B cell (primary cell): ENCODE data around the gene RASSF4. TPM values are rescaled to one million over a fixed set of nuclear protein-coding genes. Genes with fewer than 3 reads are reported as not detected.

Source experiments
- ATAC-seq: fragments of 200-7000 bp; cut with Tn5 transposase; one replicate; pipeline ENCODE4 v1.10.0; 2021; ENCODE audit warnings: low read depth, mild to moderate bottlenecking, moderate number of reproducible peaks, moderate library complexity
- CTCF ChIA-PET: fragments of 350-600 bp; sonication (Branson Sonifier 250); formaldehyde crosslinking; loops from one replicate; lab custom pipeline; 2021; ENCODE audit warnings: antibody characterized with exemption, inconsistent platforms; lab: Charles Lee
- POLR2A ChIA-PET: fragments of 350-600 bp; sonication (Branson Sonifier 250); formaldehyde crosslinking; loops from one replicate; lab custom pipeline; 2021; ENCODE audit warnings: antibody characterized with exemption; lab: Charles Lee
- DNase-seq: peaks from one replicate; pipeline ENCODE4 v3.0.0; 2013
- H2AFZ ChIP-seq: 2 replicates; pipeline ENCODE4 v1.6.1; 2012; ENCODE audit warnings: mild to moderate bottlenecking, low read depth, low read length; ENCODE audit not compliant: insufficient read depth, poor library complexity, severe bottlenecking
- H3K27ac ChIP-seq, 2 donors: 1 replicate in 1 of 2; 2 replicates in 1 of 2; pipeline ENCODE4 v1.5.1; 2012 to 2013; ENCODE audit warnings: low read length in 2 of 2, mild to moderate bottlenecking in 2 of 2, moderate library complexity in 1 of 2
- H3K27me3 ChIP-seq, 4 experiments: fragments of 200-600 bp in 1 of 4; sonication (generic) in 1 of 4; replicated peaks in 1 of 4; 1 replicate in 2 of 4; 2 replicates in 2 of 4; pipeline versions ENCODE4 v1.6.1 to v1.7.0; 2013 to 2016; ENCODE audit warnings: low read length in 3 of 4, mild to moderate bottlenecking in 2 of 4, mixed read lengths in 1 of 4, moderate library complexity in 1 of 4; ENCODE audit not compliant: insufficient read depth in 4 of 4, control insufficient read depth in 3 of 4; ENCODE audit errors: control extremely low read depth in 1 of 4
- H3K36me3 ChIP-seq, 2 experiments: replicated peaks in 1 of 2; 1 replicate in 1 of 2; 2 replicates in 1 of 2; pipeline versions ENCODE4 v1.6.1 to v1.7.1; 2013; ENCODE audit warnings: low read length in 1 of 2; ENCODE audit not compliant: insufficient read depth in 2 of 2, control insufficient read depth in 1 of 2; ENCODE audit errors: control extremely low read depth in 1 of 2, extremely low read depth in 1 of 2
- H3K4me1 ChIP-seq, 2 donors: fragments of 200-600 bp in 1 of 2; sonication (generic) in 1 of 2; 1 replicate in 1 of 2; 2 replicates in 1 of 2; pipeline versions ENCODE4 v1.5.1 to v1.6.1; 2013 to 2017; ENCODE audit warnings: low read length in 2 of 2; ENCODE audit not compliant: control insufficient read depth in 2 of 2, insufficient read depth in 2 of 2
- H3K4me2 ChIP-seq: replicated peaks from 2 replicates; pipeline ENCODE3; 2012; ENCODE audit warnings: mild to moderate bottlenecking, low read depth, low read length; ENCODE audit not compliant: poor library complexity, severe bottlenecking
- H3K4me3 ChIP-seq, 5 experiments: fragments of 200-600 bp in 1 of 5; sonication (generic) in 1 of 5; 1 replicate in 3 of 5; 2 replicates in 2 of 5; pipeline versions ENCODE4 v1.5.1 to v1.7.0; 2011 to 2016; ENCODE audit warnings: low read length in 4 of 5, mild to moderate bottlenecking in 4 of 5, low read depth in 2 of 5, control low read depth in 1 of 5, moderate library complexity in 1 of 5; ENCODE audit not compliant: insufficient read depth in 1 of 5; ENCODE audit errors: control extremely low read depth in 1 of 5, extremely low read depth in 1 of 5
- H3K79me2 ChIP-seq: fragments of 200-600 bp; sonication (generic); one replicate; pipeline ENCODE4 v1.6.0; 2016; ENCODE audit warnings: low read length; ENCODE audit not compliant: control insufficient read depth, insufficient read depth
- H3K9ac ChIP-seq: fragments of 200-600 bp; sonication (generic); 2 replicates; pipeline ENCODE4 v1.6.1; 2017; ENCODE audit warnings: mild to moderate bottlenecking, low read length, moderate library complexity
- H3K9me3 ChIP-seq, 3 donors: one replicate each; pipeline versions ENCODE4 v1.6.1 to v1.7.1; 2013; ENCODE audit warnings: low read length in 2 of 3; ENCODE audit not compliant: control insufficient read depth in 2 of 3, insufficient read depth in 1 of 3; ENCODE audit errors: control extremely low read depth in 1 of 3
- H4K20me1 ChIP-seq: 2 replicates; pipeline ENCODE4 v1.6.0; 2012; ENCODE audit warnings: mild to moderate bottlenecking, low read length; ENCODE audit not compliant: insufficient read depth, control insufficient read depth, poor library complexity, severe bottlenecking
- H3K27ac Mint-ChIP-seq: one replicate; pipeline ENCODE4 v1.8.0; 2021; ENCODE audit warnings: mixed read lengths
- H3K27me3 Mint-ChIP-seq: one replicate; pipeline ENCODE4 v1.8.0; 2021; ENCODE audit warnings: mixed read lengths
- H3K4me1 Mint-ChIP-seq: one replicate; pipeline ENCODE4 v1.8.0; 2021; ENCODE audit warnings: mixed read lengths
- H3K4me3 Mint-ChIP-seq: one replicate; pipeline ENCODE4 v1.8.0; 2021; ENCODE audit warnings: mixed read lengths
- H3K9me3 Mint-ChIP-seq: one replicate; pipeline ENCODE4 v1.8.0; 2022; ENCODE audit warnings: mixed read lengths; ENCODE audit not compliant: insufficient read depth
- EZH2 ChIP-seq: IDR thresholded peaks from 2 replicates; pipeline ENCODE4 v1.6.1; 2012; ENCODE audit warnings: borderline replicate concordance, low read depth, mild to moderate bottlenecking, moderate library complexity, low read length; ENCODE audit not compliant: insufficient read depth, poor library complexity, severe bottlenecking
- WGBS: methylation state at CpG from one replicate; pipeline ENCODE4 v1.1.5; 2013; ENCODE audit warnings: missing lambda C conversion rate; ENCODE audit not compliant: insufficient coverage; 5-methylcytosine and 5-hydroxymethylcytosine counted together
- intact Hi-C: fragments of 100-400 bp; cut with micrococcal nuclease; formaldehyde crosslinking; loops from one replicate; pipeline ENCODE4 v1.10.0; 2022
- polyA plus RNA-seq: library from polyadenylated mRNA; depleted of rRNA; stranded (reverse); fragments of >200 nt; gene quantifications from 2 replicates; pipeline ENCODE4 v1.2.3, GENCODE V29; 2012
- total RNA-seq, 2 donors: library from RNA; stranded (reverse); fragments of 120-200 nt in 1 of 2; gene quantifications; 1 replicate in 1 of 2; 2 replicates in 1 of 2; pipeline versions ENCODE4 v1.2.3 to v1.2.4, GENCODE V29; 2013 to 2022
- TF ChIP-seq, protein P1 (sequence below): fragments of 200-600 bp; IDR thresholded peaks from one replicate; pipeline ENCODE4 v1.8.0; 2022; ENCODE audit warnings: antibody characterized with exemption, mild to moderate bottlenecking

RASSF4 gene
- total and polyA plus RNA-seq, 2 donors (not counting 1 experiment from before 2014, with no cell fraction given): 1.9 to 2.6 TPM

- H4K20me1 ChIP-seq: no peaks in the 10 kb centered on the region
Measured at GRCh38 chr10:44992070-44992731, 32.6 kb downstream of the RASSF4 start.

DNA sequence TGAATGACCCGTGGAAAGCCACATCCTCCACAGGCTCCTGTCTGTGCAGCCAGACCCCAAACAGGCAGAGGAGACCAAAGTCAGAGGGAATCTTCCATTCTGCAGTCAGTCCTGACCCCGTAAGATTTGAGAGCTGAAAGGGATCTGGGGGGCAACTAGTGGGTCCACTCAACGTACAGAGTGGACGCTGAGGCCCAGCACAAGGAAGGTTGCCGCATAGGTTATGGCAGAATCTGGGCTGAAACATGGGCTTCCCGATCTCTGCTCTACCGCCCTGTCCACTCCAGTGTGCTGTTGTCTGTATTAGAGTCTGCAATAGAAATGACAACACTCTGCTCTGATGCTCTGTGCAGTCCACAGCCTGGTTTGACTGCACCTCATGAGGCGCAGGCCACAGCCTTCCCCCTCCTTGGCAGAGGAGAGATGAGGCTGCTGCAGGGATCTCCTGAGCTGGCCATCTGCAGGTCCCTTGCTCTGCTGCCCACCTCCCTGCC, 33.2 kb downstream of the RASSF4 start:
- Histone ChIP-seq H3K27me3 (no peaks in the 10 kb centered on the region), H3K4me1 (peaks cover 0 to 5% of the 10 kb centered on the region in 2 donors), H3K4me2 (no peak overlapping the region), H3K9me3 (no peaks in the 10 kb centered on the region), H3K4me3 (no peak overlapping the region), H3K36me3 (no peaks in the 10 kb centered on the region), H2AFZ (no peak overlapping the region), H3K27ac (no peak overlapping the region), H3K79me2 (no peaks in the 10 kb centered on the region), H3K9ac (no peak overlapping the region), H4K20me1 (no peaks in the 10 kb centered on the region)
- no peaks in the 10 kb centered on the region for H3K4me1 Mint-ChIP-seq
- H3K4me3 Mint-ChIP-seq: no peak overlapping the region
- H3K9me3 Mint-ChIP-seq: no peaks in the 10 kb centered on the region
- TF ChIP-seq, protein P1, sequence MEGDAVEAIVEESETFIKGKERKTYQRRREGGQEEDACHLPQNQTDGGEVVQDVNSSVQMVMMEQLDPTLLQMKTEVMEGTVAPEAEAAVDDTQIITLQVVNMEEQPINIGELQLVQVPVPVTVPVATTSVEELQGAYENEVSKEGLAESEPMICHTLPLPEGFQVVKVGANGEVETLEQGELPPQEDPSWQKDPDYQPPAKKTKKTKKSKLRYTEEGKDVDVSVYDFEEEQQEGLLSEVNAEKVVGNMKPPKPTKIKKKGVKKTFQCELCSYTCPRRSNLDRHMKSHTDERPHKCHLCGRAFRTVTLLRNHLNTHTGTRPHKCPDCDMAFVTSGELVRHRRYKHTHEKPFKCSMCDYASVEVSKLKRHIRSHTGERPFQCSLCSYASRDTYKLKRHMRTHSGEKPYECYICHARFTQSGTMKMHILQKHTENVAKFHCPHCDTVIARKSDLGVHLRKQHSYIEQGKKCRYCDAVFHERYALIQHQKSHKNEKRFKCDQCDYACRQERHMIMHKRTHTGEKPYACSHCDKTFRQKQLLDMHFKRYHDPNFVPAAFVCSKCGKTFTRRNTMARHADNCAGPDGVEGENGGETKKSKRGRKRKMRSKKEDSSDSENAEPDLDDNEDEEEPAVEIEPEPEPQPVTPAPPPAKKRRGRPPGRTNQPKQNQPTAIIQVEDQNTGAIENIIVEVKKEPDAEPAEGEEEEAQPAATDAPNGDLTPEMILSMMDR: no peak
- no peak for TF ChIP-seq EZH2
- ChIA-PET POLR2A (no interaction called here), CTCF (no interaction called here)
- H3K27me3 Mint-ChIP-seq: peaks cover 10% of the 10 kb centered on the region
- 97% methylated on average over 8 of the region's 8 CpGs for WGBS
- no peak for DNase-seq
- ATAC-seq: no peak
- intact Hi-C loops: no loop called here
- H3K27ac Mint-ChIP-seq: no peak overlapping the region

More at GRCh38 chr10:44992070-44992731, 32.6 kb downstream of the RASSF4 start:
- CTCF ChIA-PET: no interaction called here
- POLR2A ChIA-PET: no interaction called here
- Histone ChIP-seq H3K36me3 (no peaks in the 10 kb centered on the region), H2AFZ (no peak overlapping the region), H3K79me2 (no peaks in the 10 kb centered on the region), H3K4me1 (peaks cover 0 to 5% of the 10 kb centered on the region in 2 donors), H3K9me3 (no peaks in the 10 kb centered on the region), H3K9ac (no peak overlapping the region), H3K27me3 (no peaks in the 10 kb centered on the region), H3K4me2 (no peak overlapping the region), H3K4me3 (no peak overlapping the region), H3K27ac (no peak overlapping the region)
- TF ChIP-seq, protein P1: no peak
- no peak for TF ChIP-seq EZH2
- Mint-ChIP-seq H3K9me3 (no peaks in the 10 kb centered on the region), H3K27me3 (peaks cover 10% of the 10 kb centered on the region), H3K4me1 (no peaks in the 10 kb centered on the region), H3K4me3 (no peak overlapping the region), H3K27ac (no peak overlapping the region)
- 93% methylated on average over 11 of the region's 11 CpGs for WGBS
- ATAC-seq (no peak), DNase-seq (no peak)
- intact Hi-C loops: no loop called here
